ENCODE measurements around the gene FUBP1.

GRCh38 chr1:78005755-78006154, 26.9 kb upstream of the FUBP1 start:
- TF ChIP-seq CTCF (IDR thresholded peaks at IDR 0.05) = no peak
- TF ChIP-seq POLR2A (IDR thresholded peaks at IDR 0.05) = peak in 1 of 2 donors; percentile 65
- peak in 1 of 2 donors; percentile 90 for TF ChIP-seq EP300 (IDR thresholded peaks at IDR 0.05)
